Gastrocnemius medialis (tissue), 4 donors: ENCODE measurements around the gene TMEM207.

Source experiments
- POLR2A ChIP-seq, 2 donors: fragments of 450-650 bp; IDR thresholded peaks; one replicate each; pipeline ENCODE4 v1.6.1; 2017; ENCODE audit warnings: antibody characterized with exemption in 2 of 2, mild to moderate bottlenecking in 2 of 2, moderate library complexity in 2 of 2
- TF ChIP-seq, protein P1 (sequence below), 5 experiments: fragments of 450-650 bp in 3 of 5; fragments of 200-600 bp in 2 of 5; sonication (generic) in 2 of 5; IDR thresholded peaks in 4 of 5; conservative IDR thresholded peaks in 1 of 5; 1 replicate in 4 of 5; 2 replicates in 1 of 5; pipeline ENCODE4 v1.5.1; 2016 to 2019; ENCODE audit warnings: antibody characterized with exemption in 5 of 5, mild to moderate bottlenecking in 3 of 5, moderate library complexity in 3 of 5

DNA sequence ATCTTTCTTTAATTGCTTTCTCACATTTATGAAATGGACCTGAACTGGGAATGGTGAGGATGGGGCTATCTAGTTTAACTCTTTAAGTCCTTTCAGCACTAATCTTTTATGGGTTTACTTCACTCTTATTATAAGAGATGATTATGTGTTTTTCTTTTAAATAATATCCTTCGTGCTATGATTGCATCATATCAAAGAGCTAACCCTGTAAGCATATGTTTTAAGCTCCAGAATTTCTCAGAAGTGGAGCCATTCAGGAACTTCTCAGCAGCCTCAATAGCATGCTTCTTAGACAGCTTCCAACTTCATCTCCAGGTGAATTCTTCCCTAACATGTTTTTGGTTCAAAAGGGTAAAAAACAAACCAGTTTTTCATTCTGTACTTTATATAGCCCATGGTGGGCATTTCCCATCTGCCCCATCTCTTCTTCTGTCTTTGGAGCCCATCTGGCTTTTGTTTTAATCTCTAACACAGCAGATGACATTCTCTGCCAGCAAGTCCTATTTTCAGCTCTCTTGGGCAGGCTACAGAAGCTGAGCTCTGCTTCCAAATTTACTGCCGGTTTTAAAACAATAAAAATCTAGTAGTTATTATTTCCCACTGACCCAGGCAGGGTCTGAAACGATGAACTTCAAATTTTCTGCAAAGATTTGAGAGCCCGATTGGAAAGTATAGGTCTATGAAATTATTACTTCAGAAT lies 37.4 kb upstream of the TMEM207 start:
- TF ChIP-seq, protein P1, sequence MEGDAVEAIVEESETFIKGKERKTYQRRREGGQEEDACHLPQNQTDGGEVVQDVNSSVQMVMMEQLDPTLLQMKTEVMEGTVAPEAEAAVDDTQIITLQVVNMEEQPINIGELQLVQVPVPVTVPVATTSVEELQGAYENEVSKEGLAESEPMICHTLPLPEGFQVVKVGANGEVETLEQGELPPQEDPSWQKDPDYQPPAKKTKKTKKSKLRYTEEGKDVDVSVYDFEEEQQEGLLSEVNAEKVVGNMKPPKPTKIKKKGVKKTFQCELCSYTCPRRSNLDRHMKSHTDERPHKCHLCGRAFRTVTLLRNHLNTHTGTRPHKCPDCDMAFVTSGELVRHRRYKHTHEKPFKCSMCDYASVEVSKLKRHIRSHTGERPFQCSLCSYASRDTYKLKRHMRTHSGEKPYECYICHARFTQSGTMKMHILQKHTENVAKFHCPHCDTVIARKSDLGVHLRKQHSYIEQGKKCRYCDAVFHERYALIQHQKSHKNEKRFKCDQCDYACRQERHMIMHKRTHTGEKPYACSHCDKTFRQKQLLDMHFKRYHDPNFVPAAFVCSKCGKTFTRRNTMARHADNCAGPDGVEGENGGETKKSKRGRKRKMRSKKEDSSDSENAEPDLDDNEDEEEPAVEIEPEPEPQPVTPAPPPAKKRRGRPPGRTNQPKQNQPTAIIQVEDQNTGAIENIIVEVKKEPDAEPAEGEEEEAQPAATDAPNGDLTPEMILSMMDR (IDR thresholded peaks at IDR 0.05 in 4 of 5, conservative IDR thresholded peaks at IDR 0.05 in 1 of 5), result no peak
- TF ChIP-seq POLR2A (IDR thresholded peaks at IDR 0.05), result no peak
